ENCODE results near the gene HSD17B1. TPM values are rescaled to one million over a fixed set of nuclear protein-coding genes. Genes with fewer than 3 reads are reported as not detected.
A peak's percentile ranks its signal among the peaks of the same experiment; 100 is the strongest.

HSD17B1 gene
- total RNA-seq, 1 experiment from 2014 or later = 1.5 TPM

GRCh38 chr17:42555122-42555622 is 2.4 kb downstream of the HSD17B1 start:
- Histone ChIP-seq H2BK15ac (ENCODE audit: low read depth, low read length) (no peak overlapping the region), H2AFZ (ENCODE audit: low read length) (no peak overlapping the region)
- H3K4me1 Mint-ChIP-seq = peaks cover 10 to 26% of the 10 kb centered on the region in 2 experiments

More at GRCh38 chr17:42555122-42555622, 2.4 kb downstream of the HSD17B1 start:
- Histone ChIP-seq H2BK12ac (ENCODE audit: insufficient read length, low read depth, low read length) (no peak overlapping the region), H3K9ac (ENCODE audit: extremely low read depth, insufficient read length, low read length) (peak overlapping the region; percentile 85), H3K4ac (ENCODE audit: low read depth, low read length) (no peak overlapping the region), H3K27me3 (ENCODE audit: insufficient read depth, low read length) (no peaks in the 10 kb centered on the region), H4K8ac (replicated peaks; ENCODE audit: insufficient read length, low read depth, low read length) (no peak overlapping the region), H3K79me1 (ENCODE audit: insufficient read depth, low read depth, low read length, poor library complexity, severe bottlenecking) (no peaks in the 10 kb centered on the region), H3K14ac (ENCODE audit: insufficient read depth, low read length) (no peak overlapping the region), H2BK120ac (ENCODE audit: low read depth, low read length, poor library complexity, severe bottlenecking) (no peak overlapping the region), H3T11ph (ENCODE audit: low read length) (no peak overlapping the region), H3K23ac (ENCODE audit: insufficient read length, low read depth, low read length) (no peak overlapping the region), H3K4me1 (ENCODE audit: insufficient read depth, low read length) (no peaks in the 10 kb centered on the region), H3K27ac (ENCODE audit: insufficient read length, low read depth, low read length) (no peak overlapping the region), H4K91ac (ENCODE audit: insufficient read length, low read depth, low read length) (no peak overlapping the region), H2BK20ac (ENCODE audit: low read depth, low read length, poor library complexity, severe bottlenecking) (no peak overlapping the region), H2BK5ac (ENCODE audit: insufficient read length, low read length) (no peak overlapping the region), H2AK5ac (ENCODE audit: insufficient read length, low read length) (no peak overlapping the region), H3K4me2 (ENCODE audit: insufficient read depth, insufficient read length, low read length) (peak overlapping the region; percentile 43), H3K79me2 (ENCODE audit: insufficient read depth, low read length) (no peaks in the 10 kb centered on the region), H3K9me3 (ENCODE audit: control insufficient read depth, low read depth, low read length) (no peaks in the 10 kb centered on the region), H3K18ac (ENCODE audit: insufficient read length, low read depth, low read length) (no peak overlapping the region), H3K23me2 (ENCODE audit: insufficient read length, low read depth, low read length, poor library complexity, severe bottlenecking) (peaks cover 7% of the 10 kb centered on the region), H4K5ac (ENCODE audit: insufficient read length, low read depth, low read length) (no peak overlapping the region), H4K20me1 (ENCODE audit: control insufficient read depth, insufficient read depth, insufficient read length) (no peaks in the 10 kb centered on the region), H3K56ac (ENCODE audit: insufficient read length, low read depth, low read length) (no peak overlapping the region)
- DNase-seq = no peak
- no peak for TF ChIP-seq CTCF (conservative IDR thresholded peaks at IDR 0.05)
- no CpG with 5 or more reads among the region's 4 CpGs for WGBS (ENCODE audit: extremely low coverage, insufficient read length, low lambda C conversion rate)
- Mint-ChIP-seq H3K9me3 (no peaks in the 10 kb centered on the region), H3K4me3 (peak overlapping the region; percentile 85 to 92), H3K27ac (peak overlapping the region in 2 of 3 experiments; percentile 74 to 96; a peak in 2 of 7 replicates), H3K36me3 (ENCODE audit: insufficient read depth in 1 of 3, low read depth in 3 of 3) (no peaks in the 10 kb centered on the region), H3K27me3 (ENCODE audit: low read depth) (no peaks in the 10 kb centered on the region)
